Measurements from ENCODE around the gene LYG1. TPM values are rescaled to one million over a fixed set of nuclear protein-coding genes. Genes with fewer than 3 reads are reported as not detected.

LYG1 gene
- total and polyA plus RNA-seq, 10 donors, result 0.47 to 5.3 (median 2.3) TPM; not detected in 1

DNA sequence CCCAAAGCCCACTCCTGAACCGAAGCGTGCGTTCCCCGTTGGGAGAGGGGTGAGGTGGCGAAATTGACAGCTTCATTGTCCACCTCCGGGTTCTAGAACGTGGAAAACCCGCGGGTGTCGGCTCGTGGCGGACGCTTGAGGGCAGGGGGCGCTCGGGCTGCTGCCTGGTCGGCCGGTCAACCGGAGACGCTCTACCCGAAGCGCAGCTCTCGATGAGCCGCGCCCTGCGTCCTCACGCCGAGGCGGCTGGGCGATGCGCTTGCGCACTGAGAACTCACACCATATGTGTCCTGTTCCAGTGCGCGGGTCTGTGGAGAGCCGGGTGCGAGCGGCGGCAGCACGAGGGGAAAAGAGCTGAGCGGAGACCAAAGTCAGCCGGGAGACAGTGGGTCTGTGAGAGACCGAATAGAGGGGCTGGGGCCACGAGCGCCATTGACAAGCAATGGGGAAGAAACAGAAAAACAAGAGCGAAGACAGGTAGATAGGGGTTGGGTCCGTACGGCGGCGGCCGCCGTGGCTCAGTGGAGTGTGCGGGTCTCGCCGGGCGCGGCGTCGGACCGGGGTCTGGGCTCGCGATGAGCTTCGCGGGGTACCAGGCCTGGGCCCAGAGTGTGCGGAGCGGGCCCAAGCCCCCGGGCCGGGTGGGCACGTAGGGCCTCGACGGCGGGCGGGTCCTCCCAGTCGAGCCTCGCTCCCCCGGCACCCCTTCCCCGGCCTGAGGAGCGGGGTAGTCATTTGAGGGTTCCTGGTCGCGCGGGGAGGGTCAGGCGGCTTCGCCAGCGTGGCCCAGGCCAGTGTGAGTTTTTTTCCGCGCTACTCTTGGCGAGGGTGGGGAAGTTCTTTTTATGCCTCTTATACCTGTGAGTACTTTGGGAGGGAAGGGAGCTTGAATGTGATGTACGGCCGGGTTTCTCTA, 36.4 kb upstream of the LYG1 start, which contains the start of gene EIF5B:
Gene EIF5B, plus strand, starts transcription at position 277 of the 916 bp plus-strand sequence. Its CDS starts 166 bp downstream, at position 443.
- Histone ChIP-seq H3K27me3 (replicated peaks in 1 of 7) (no peaks in the 10 kb centered on the region), H3K4me3 (peak within 1 kb of the TSS; percentile 84 to 95 (median 90)), H3K9me3 (no peaks in the 10 kb centered on the region), H3K4me1 (peaks cover 23 to 85% (median 61%) of the 10 kb centered on the region in 6 donors), H3K27ac (peak within 1 kb of the TSS; percentile 85 to 97 (median 91)), H3K36me3 (peaks cover 0 to 12% (median 7%) of the 10 kb centered on the region in 6 donors)
- TF ChIP-seq POLR2A (IDR thresholded peaks at IDR 0.05) (peak in 1 of 3 donors; percentile 45), POLR2AphosphoS5 (IDR thresholded peaks at IDR 0.05) (peak; percentile 87 to 95 (median 94))
- TF ChIP-seq, protein P1, sequence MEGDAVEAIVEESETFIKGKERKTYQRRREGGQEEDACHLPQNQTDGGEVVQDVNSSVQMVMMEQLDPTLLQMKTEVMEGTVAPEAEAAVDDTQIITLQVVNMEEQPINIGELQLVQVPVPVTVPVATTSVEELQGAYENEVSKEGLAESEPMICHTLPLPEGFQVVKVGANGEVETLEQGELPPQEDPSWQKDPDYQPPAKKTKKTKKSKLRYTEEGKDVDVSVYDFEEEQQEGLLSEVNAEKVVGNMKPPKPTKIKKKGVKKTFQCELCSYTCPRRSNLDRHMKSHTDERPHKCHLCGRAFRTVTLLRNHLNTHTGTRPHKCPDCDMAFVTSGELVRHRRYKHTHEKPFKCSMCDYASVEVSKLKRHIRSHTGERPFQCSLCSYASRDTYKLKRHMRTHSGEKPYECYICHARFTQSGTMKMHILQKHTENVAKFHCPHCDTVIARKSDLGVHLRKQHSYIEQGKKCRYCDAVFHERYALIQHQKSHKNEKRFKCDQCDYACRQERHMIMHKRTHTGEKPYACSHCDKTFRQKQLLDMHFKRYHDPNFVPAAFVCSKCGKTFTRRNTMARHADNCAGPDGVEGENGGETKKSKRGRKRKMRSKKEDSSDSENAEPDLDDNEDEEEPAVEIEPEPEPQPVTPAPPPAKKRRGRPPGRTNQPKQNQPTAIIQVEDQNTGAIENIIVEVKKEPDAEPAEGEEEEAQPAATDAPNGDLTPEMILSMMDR (IDR thresholded peaks at IDR 0.05 in 8 of 11, conservative IDR thresholded peaks at IDR 0.05 in 3 of 11), result peak in 10 of 11 experiments; percentile 35 to 78 (median 66)
- DNase-seq, result peak; percentile 100
- intact Hi-C loops (cut with DNase I; ENCODE audit: low total_unique reads), result loop anchor here (10.0 kb wide), 1 partner anchor 153 kb away; the partner anchor contains the start of genes MITD1 and MRPL30
- WGBS, 5 donors, result 0 to 1% (median 0%) methylated on average over 63 to 87 of the region's 87 CpGs

DNA sequence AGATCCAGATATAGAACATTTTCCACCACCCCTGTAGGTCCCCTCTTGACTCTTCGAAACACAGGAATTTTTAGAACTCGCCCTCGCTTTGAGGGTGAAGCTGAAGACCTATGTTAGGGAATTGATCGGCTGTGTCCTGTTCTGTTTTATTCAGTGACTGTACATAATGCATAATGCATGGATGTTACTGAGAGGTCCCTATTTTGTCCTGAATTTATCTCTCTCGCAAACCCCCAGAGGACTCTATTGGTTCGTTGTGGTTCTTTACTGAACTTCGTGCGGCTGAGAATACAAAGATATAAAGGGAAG, 35.8 kb upstream of the LYG1 start:
- Histone ChIP-seq H3K27me3 (replicated peaks in 1 of 7) (no peaks in the 10 kb centered on the region), H3K36me3 (peaks cover 0 to 18% (median 13%) of the 10 kb centered on the region in 6 donors), H3K9me3 (no peaks in the 10 kb centered on the region), H3K4me1 (peaks cover 23 to 81% (median 61%) of the 10 kb centered on the region in 6 donors), H3K27ac (peak overlapping the region; percentile 85 to 97 (median 91)), H3K4me3 (peak overlapping the region; percentile 84 to 95 (median 90))
- TF ChIP-seq POLR2AphosphoS5 (IDR thresholded peaks at IDR 0.05) (no peak), POLR2A (IDR thresholded peaks at IDR 0.05) (no peak)
- TF ChIP-seq, protein P1 (IDR thresholded peaks at IDR 0.05 in 8 of 11, conservative IDR thresholded peaks at IDR 0.05 in 3 of 11), result no peak
- DNase-seq, result no peak
- 0 to 1% (median 0%) methylated on average over 8 of the region's 8 CpGs for WGBS, 5 donors
- intact Hi-C loops (cut with DNase I; ENCODE audit: low total_unique reads), result loop anchor here (10.0 kb wide), 1 partner anchor 152 kb away; the partner anchor contains the start of genes MITD1 and MRPL30

DNA sequence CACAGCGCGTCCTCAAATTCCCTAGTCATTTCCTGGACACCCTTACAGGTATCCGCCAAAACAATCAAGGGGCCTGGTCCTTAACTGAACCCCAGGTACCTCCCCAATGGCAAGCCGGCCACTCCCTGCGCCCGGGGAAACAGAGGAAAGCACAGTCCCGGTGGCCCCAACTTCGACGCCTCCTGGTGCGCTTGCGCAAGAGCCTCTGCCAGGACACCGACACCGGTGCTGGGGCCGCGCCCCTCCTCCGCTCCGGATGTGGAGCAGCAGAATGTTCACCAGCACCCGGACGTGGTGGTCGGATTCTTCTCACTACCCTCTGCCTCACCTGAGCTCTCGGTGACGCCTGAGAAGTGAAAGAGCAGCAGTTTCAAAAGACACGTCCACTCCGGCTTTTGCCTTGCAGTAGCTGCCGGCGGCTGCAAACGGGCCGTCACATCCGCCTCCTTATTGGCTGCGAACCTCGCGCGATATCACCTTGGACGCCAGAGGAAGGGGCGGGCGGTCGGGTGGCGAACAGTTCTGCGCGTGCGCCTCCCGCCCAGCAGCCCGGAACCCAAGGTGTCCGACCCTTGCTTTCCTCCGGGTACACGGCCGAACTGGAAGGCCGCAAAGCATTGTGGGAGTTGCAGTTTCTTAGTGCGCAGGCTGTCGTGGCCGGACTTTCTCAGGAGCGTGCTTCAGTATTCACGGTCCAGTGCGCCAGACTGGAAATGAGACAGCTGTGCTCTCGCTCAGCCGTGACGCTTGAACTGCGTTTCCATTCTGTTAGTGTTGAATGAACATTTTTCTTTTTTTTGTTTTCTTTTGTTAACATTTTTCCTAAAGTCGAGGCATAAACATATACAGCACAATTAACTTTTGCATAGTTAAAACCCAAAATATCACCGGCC, 35.2 kb upstream of the LYG1 start, which contains the start of gene TXNDC9:
Gene TXNDC9, minus strand, starts transcription at position 423 of the 893 bp plus-strand sequence. CDS start 3,123 bp downstream, outside the sequence.
- Histone ChIP-seq H3K27ac (peak within 1 kb of the TSS; percentile 85 to 97 (median 91)), H3K27me3 (replicated peaks in 1 of 7) (no peaks in the 10 kb centered on the region), H3K9me3 (no peaks in the 10 kb centered on the region), H3K4me3 (peak within 1 kb of the TSS; percentile 84 to 95 (median 90)), H3K4me1 (peaks cover 23 to 75% (median 59%) of the 10 kb centered on the region in 6 donors), H3K36me3 (peaks cover 0 to 24% (median 19%) of the 10 kb centered on the region in 6 donors)
- intact Hi-C loops (cut with DNase I; ENCODE audit: low total_unique reads), result loop anchor here (10.0 kb wide), 1 partner anchor 151 kb away; the partner anchor contains the start of genes MITD1 and MRPL30
- peak; percentile 99 for DNase-seq
- 0 to 1% (median 0%) methylated on average over 20 to 60 of the region's 60 CpGs for WGBS, 5 donors
- TF ChIP-seq POLR2AphosphoS5 (IDR thresholded peaks at IDR 0.05) (peak; percentile 95 to 96 (median 95)), POLR2A (IDR thresholded peaks at IDR 0.05) (peak in 1 of 3 donors; percentile 28)
- TF ChIP-seq, protein P1 (IDR thresholded peaks at IDR 0.05 in 8 of 11, conservative IDR thresholded peaks at IDR 0.05 in 3 of 11), result peak in 3 of 11 experiments; percentile 20 to 48 (median 40)
